Measurements from ENCODE around the gene RAB1A. TPM values are rescaled to one million over a fixed set of nuclear protein-coding genes. Genes with fewer than 3 reads are reported as not detected.

The RAB1A gene
- total RNA-seq, 1 experiment from 2014 or later = 128 TPM

GRCh38 chr2:65085148-65085547 is 44.8 kb downstream of the RAB1A start:
- Histone ChIP-seq H3K4me3 (ENCODE audit: low read depth in 2 of 2, low read length in 2 of 2) (no peak overlapping the region), H3K27me3 (ENCODE audit: control insufficient read depth, insufficient read depth, low read length) (no peaks in the 10 kb centered on the region), H3K36me3 (ENCODE audit: control insufficient read depth, insufficient read depth, low read length) (peaks cover 27% of the 10 kb centered on the region), H3K4me1 (ENCODE audit: control insufficient read depth, insufficient read depth, low read length) (no peaks in the 10 kb centered on the region), H3K27ac (ENCODE audit: low read length) (no peak overlapping the region), H3K9me3 (ENCODE audit: control insufficient read depth, insufficient read depth, low read depth, low read length) (no peaks in the 10 kb centered on the region)
- ChIA-PET POLR2A (interaction anchor here (0.5 kb wide), 1 partner anchor 15 kb away, joined by 18 read pairs; no protein-coding TSS in a partner anchor), CTCF (interaction anchor here (0.6 kb wide), 1 partner anchor 85 kb away, joined by 4 read pairs; no protein-coding TSS in a partner anchor)
- TF ChIP-seq CTCF (IDR thresholded peaks at IDR 0.05) (no peak), TCF7L2 (IDR thresholded peaks at IDR 0.05; ENCODE audit: low read depth, low read length) (no peak), SIN3A (IDR thresholded peaks at IDR 0.05; ENCODE audit: borderline replicate concordance, insufficient read depth, low read depth, low read length) (no peak), POLR2AphosphoS5 (IDR thresholded peaks at IDR 0.05; ENCODE audit: low read depth, low read length) (no peak)
- TF ChIP-seq, protein P1, sequence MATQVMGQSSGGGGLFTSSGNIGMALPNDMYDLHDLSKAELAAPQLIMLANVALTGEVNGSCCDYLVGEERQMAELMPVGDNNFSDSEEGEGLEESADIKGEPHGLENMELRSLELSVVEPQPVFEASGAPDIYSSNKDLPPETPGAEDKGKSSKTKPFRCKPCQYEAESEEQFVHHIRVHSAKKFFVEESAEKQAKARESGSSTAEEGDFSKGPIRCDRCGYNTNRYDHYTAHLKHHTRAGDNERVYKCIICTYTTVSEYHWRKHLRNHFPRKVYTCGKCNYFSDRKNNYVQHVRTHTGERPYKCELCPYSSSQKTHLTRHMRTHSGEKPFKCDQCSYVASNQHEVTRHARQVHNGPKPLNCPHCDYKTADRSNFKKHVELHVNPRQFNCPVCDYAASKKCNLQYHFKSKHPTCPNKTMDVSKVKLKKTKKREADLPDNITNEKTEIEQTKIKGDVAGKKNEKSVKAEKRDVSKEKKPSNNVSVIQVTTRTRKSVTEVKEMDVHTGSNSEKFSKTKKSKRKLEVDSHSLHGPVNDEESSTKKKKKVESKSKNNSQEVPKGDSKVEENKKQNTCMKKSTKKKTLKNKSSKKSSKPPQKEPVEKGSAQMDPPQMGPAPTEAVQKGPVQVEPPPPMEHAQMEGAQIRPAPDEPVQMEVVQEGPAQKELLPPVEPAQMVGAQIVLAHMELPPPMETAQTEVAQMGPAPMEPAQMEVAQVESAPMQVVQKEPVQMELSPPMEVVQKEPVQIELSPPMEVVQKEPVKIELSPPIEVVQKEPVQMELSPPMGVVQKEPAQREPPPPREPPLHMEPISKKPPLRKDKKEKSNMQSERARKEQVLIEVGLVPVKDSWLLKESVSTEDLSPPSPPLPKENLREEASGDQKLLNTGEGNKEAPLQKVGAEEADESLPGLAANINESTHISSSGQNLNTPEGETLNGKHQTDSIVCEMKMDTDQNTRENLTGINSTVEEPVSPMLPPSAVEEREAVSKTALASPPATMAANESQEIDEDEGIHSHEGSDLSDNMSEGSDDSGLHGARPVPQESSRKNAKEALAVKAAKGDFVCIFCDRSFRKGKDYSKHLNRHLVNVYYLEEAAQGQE (IDR thresholded peaks at IDR 0.05; ENCODE audit: insufficient read depth in 1 of 2, low read depth in 2 of 2, low read length in 1 of 2) = no peak
- BruUV-seq (replicated peaks) = no TSS peak
- in situ Hi-C loops (cut with HindIII; ENCODE audit: low pct_unique_long_range_greater_than_20kb, low sequenced_read_pairs) = no loop called here
- ATAC-seq = no peak
- intact Hi-C loops (cut with micrococcal nuclease; ENCODE audit: unreplicated experiment) = no loop called here
- DNase-seq (ENCODE audit: low read depth, low spot score) = no peak

- TF ChIP-seq SIN3A (IDR thresholded peaks at IDR 0.05; ENCODE audit: borderline replicate concordance, insufficient read depth, low read depth, low read length) (no peak), POLR2AphosphoS5 (IDR thresholded peaks at IDR 0.05; ENCODE audit: low read depth, low read length) (no peak), CTCF (IDR thresholded peaks at IDR 0.05) (no peak), TCF7L2 (IDR thresholded peaks at IDR 0.05; ENCODE audit: low read depth, low read length) (no peak)
- TF ChIP-seq, protein P1 (IDR thresholded peaks at IDR 0.05; ENCODE audit: insufficient read depth in 1 of 2, low read depth in 2 of 2, low read length in 1 of 2) = no peak
- H3K27ac ChIP-seq (ENCODE audit: low read length) = no peak overlapping the region
- H3K9me3 ChIP-seq (ENCODE audit: control insufficient read depth, insufficient read depth, low read depth, low read length) = no peaks in the 10 kb centered on the region
- DNase-seq (ENCODE audit: low read depth, low spot score) = no peak
- in situ Hi-C loops (cut with HindIII; ENCODE audit: low pct_unique_long_range_greater_than_20kb, low sequenced_read_pairs) (no loop called here), intact Hi-C loops (cut with micrococcal nuclease; ENCODE audit: unreplicated experiment) (no loop called here)
- no peak for ATAC-seq
- no peak overlapping the region for H3K4me3 ChIP-seq (ENCODE audit: low read depth in 2 of 2, low read length in 2 of 2)
- ChIA-PET CTCF (interaction anchor here (0.6 kb wide), 1 partner anchor 8 kb away, joined by 3 read pairs; no protein-coding TSS in a partner anchor), POLR2A (no interaction called here)
- no TSS peak for BruUV-seq (replicated peaks)
- no peaks in the 10 kb centered on the region for H3K27me3 ChIP-seq (ENCODE audit: control insufficient read depth, insufficient read depth, low read length)
- no peaks in the 10 kb centered on the region; the same call in 1 of the 2 replicates for H3K4me1 ChIP-seq (ENCODE audit: control insufficient read depth, insufficient read depth, low read length)
- peaks cover 13% of the 10 kb centered on the region for H3K36me3 ChIP-seq (ENCODE audit: control insufficient read depth, insufficient read depth, low read length)
These were observed 48.6 kb downstream of the RAB1A start for GRCh38 chr2:65081232-65081685.

All from Panc1 (cell line).